H1 (cell line): Measurements from ENCODE around the gene CACNA2D1.
"Not testable (repeated sequence)": the region's sequence is repeated elsewhere in the genome, so short reads cannot be mapped to it uniquely, and the experiment has no call there.

ENCODE experiments used
- CBX5 ChIP-seq: fragments of 300-800, 300-1000 bp; sonication (generic); IDR thresholded peaks from 2 replicates; pipeline ENCODE4 v1.7.1; 2016; ENCODE audit warnings: antibody characterized with exemption, low read length, low read depth
- CHD1 ChIP-seq: IDR thresholded peaks from 2 replicates; pipeline ENCODE4 v1.6.1; 2012; ENCODE audit warnings: low read depth, low read length, improper control_type of control experiment
- CTCF ChIP-seq, 3 experiments: IDR thresholded peaks; 1 replicate in 2 of 3; 2 replicates in 1 of 3; pipeline versions ENCODE4 v1.5.1 to v1.6.1; 2011; ENCODE audit warnings: low read length in 3 of 3, mild to moderate bottlenecking in 3 of 3, inconsistent platforms in 2 of 3, low read depth in 1 of 3, moderate library complexity in 1 of 3; ENCODE audit not compliant: insufficient read depth in 1 of 3; ENCODE audit errors: control extremely low read depth in 1 of 3
- E2F6 ChIP-seq: IDR thresholded peaks from 2 replicates; pipeline ENCODE4 v1.6.1; 2012; ENCODE audit warnings: inconsistent platforms
- EP300 ChIP-seq, 2 experiments: IDR thresholded peaks; 1 replicate in 1 of 2; 2 replicates in 1 of 2; pipeline ENCODE4 v1.6.1; 2011 to 2012; ENCODE audit warnings: low read depth in 2 of 2, low read length in 2 of 2, mild to moderate bottlenecking in 2 of 2, borderline replicate concordance in 1 of 2, inconsistent platforms in 1 of 2, moderate library complexity in 1 of 2
- EZH2 ChIP-seq: fragments of 200-600 bp; sonication (generic); IDR thresholded peaks from 2 replicates; pipeline ENCODE4 v1.7.1; 2012; ENCODE audit warnings: low read depth, mild to moderate bottlenecking, moderate library complexity, low read length, inconsistent platforms; ENCODE audit not compliant: severe bottlenecking
- RAD21 ChIP-seq, 2 experiments: IDR thresholded peaks in 1 of 2; conservative IDR thresholded peaks in 1 of 2; 2 replicates each; pipeline ENCODE4 v1.6.1; 2011; ENCODE audit warnings: low read depth in 2 of 2, low read length in 2 of 2, improper control_type of control experiment in 1 of 2, inconsistent platforms in 1 of 2, mild to moderate bottlenecking in 1 of 2, moderate library complexity in 1 of 2
- SIN3A ChIP-seq, 2 experiments: IDR thresholded peaks in 1 of 2; conservative IDR thresholded peaks in 1 of 2; 2 replicates each; pipeline ENCODE4 v1.6.1; 2011 to 2012; ENCODE audit warnings: low read length in 2 of 2, improper control_type of control experiment in 1 of 2, low read depth in 1 of 2, mild to moderate bottlenecking in 1 of 2

GRCh38 chr7:82386571-82386970 lies 57.0 kb downstream of the CACNA2D1 start:
- TF ChIP-seq CHD1; EP300 (IDR thresholded peaks at IDR 0.05; ENCODE audit: borderline replicate concordance in 1 of 2, low read depth in 2 of 2, low read length in 2 of 2); CBX5; E2F6; RAD21 (IDR thresholded peaks at IDR 0.05 in 1 of 2, conservative IDR thresholded peaks at IDR 0.05 in 1 of 2; ENCODE audit: low read depth in 2 of 2, low read length in 2 of 2); EZH2; CTCF (IDR thresholded peaks at IDR 0.05; ENCODE audit: control extremely low read depth in 1 of 3, insufficient read depth in 1 of 3, low read depth in 1 of 3, low read length in 3 of 3); SIN3A (conservative IDR thresholded peaks at IDR 0.05 in 1 of 2, IDR thresholded peaks at IDR 0.05 in 1 of 2; ENCODE audit: low read depth in 1 of 2, low read length in 2 of 2): not testable (repeated sequence)
